ENCODE data around the gene GNB1. TPM values are rescaled to one million over a fixed set of nuclear protein-coding genes. Genes with fewer than 3 reads are reported as not detected.

Gene GNB1
- polyA plus RNA-seq, 1 of the 3 experiments (the other 2 are of a cell fraction): 355 TPM

- TF ChIP-seq GATA2 (CRISPR knock-in tag; IDR thresholded peaks at IDR 0.05): no peak
- TF ChIP-seq GABPA (IDR thresholded peaks at IDR 0.05; ENCODE audit: low read depth): no peak
- TF ChIP-seq MEF2A (IDR thresholded peaks at IDR 0.05; ENCODE audit: borderline replicate concordance, low read depth): no peak
- TF ChIP-seq RCOR1 (IDR thresholded peaks at IDR 0.05; ENCODE audit: low read length): no peak
- no peak for TF ChIP-seq TEAD4 (IDR thresholded peaks at IDR 0.05; ENCODE audit: borderline replicate concordance, insufficient read depth)
- TF ChIP-seq ELF1 (IDR thresholded peaks at IDR 0.05): no peak
Measured at GRCh38 chr1:1875932-1876331, 15.0 kb downstream of the GNB1 start (continued).

DNA sequence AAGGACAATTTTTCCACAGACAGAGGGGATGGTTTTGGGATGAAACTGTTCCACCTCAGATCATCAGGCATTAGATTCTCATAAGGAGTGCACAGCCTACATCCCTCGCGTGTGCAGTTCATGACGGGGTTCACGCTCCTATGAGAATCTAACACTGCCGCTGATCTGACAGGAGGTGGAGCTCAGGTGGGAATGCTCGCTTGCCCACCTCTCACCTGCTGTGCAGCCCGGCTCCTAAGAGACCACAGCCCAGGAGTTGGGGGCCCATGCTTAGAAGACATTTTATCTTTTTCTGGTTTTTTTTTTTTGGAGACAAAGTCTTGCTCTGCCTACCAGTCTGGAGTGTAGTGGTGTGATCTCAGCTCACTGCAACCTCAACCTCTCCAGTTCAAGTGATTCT is 16.0 kb downstream of the GNB1 start:
- no peaks in the 10 kb centered on the region for H3K9me2 ChIP-seq
- H3K79me2 ChIP-seq (ENCODE audit: insufficient read depth): peaks cover 100% of the 10 kb centered on the region
- peaks cover 12 to 37% of the 10 kb centered on the region in 2 experiments for H3K36me3 ChIP-seq (replicated peaks in 1 of 2; ENCODE audit: control insufficient read depth in 1 of 2, insufficient read depth in 2 of 2, low read length in 1 of 2)
- peaks cover 0 to 16% of the 10 kb centered on the region in 2 experiments; a peak in 1 of 4 replicates for H3K4me1 ChIP-seq (ENCODE audit: control insufficient read depth in 1 of 2, insufficient read depth in 2 of 2, low read depth in 1 of 2, low read length in 1 of 2)
- POLR2A ChIA-PET: no interaction called here
- H3K9me3 ChIP-seq: no peaks in the 10 kb centered on the region
- peaks cover 100% of the 10 kb centered on the region for H4K20me1 ChIP-seq (ENCODE audit: insufficient read depth)
- CTCF ChIA-PET: interaction anchor here (1.3 kb wide), 1 partner anchor 8 kb away, joined by 3 read pairs; no protein-coding TSS in a partner anchor
- no peak overlapping the region for H3K4me2 ChIP-seq
- H3K27ac ChIP-seq (ENCODE audit: low read depth in 2 of 2, low read length in 1 of 2): no peak overlapping the region
- H2AFZ ChIP-seq (ENCODE audit: low read depth): no peak overlapping the region
- TF ChIP-seq, protein P1, sequence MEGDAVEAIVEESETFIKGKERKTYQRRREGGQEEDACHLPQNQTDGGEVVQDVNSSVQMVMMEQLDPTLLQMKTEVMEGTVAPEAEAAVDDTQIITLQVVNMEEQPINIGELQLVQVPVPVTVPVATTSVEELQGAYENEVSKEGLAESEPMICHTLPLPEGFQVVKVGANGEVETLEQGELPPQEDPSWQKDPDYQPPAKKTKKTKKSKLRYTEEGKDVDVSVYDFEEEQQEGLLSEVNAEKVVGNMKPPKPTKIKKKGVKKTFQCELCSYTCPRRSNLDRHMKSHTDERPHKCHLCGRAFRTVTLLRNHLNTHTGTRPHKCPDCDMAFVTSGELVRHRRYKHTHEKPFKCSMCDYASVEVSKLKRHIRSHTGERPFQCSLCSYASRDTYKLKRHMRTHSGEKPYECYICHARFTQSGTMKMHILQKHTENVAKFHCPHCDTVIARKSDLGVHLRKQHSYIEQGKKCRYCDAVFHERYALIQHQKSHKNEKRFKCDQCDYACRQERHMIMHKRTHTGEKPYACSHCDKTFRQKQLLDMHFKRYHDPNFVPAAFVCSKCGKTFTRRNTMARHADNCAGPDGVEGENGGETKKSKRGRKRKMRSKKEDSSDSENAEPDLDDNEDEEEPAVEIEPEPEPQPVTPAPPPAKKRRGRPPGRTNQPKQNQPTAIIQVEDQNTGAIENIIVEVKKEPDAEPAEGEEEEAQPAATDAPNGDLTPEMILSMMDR (IDR thresholded peaks at IDR 0.05): no peak
- TF ChIP-seq TEAD4 (IDR thresholded peaks at IDR 0.05; ENCODE audit: borderline replicate concordance, insufficient read depth): no peak
- TF ChIP-seq POLR2AphosphoS5 (IDR thresholded peaks at IDR 0.05; ENCODE audit: low read depth, low read length): no peak
- TF ChIP-seq GATA2 (CRISPR knock-in tag; IDR thresholded peaks at IDR 0.05): no peak
- no peak for TF ChIP-seq EP300 (IDR thresholded peaks at IDR 0.05; ENCODE audit: borderline replicate concordance in 1 of 2, low read depth in 1 of 2, low read length in 1 of 2)
- no peak for TF ChIP-seq FOSL2 (IDR thresholded peaks at IDR 0.05; ENCODE audit: borderline replicate concordance, low read depth)
- no peak for TF ChIP-seq SMC3 (IDR thresholded peaks at IDR 0.05; ENCODE audit: low read depth, low read length)
- H3K27me3 ChIP-seq (ENCODE audit: insufficient read depth): no peaks in the 10 kb centered on the region
- WGBS (ENCODE audit: low lambda C conversion rate): 98% methylated on average over 7 of the region's 7 CpGs
- no peak overlapping the region for H3K4me3 ChIP-seq (ENCODE audit: low read depth in 2 of 2, low read length in 1 of 2)
- no peak overlapping the region for H3K9ac ChIP-seq
- DNase-seq: no peak
- H3F3A ChIP-seq (replicated peaks; ENCODE audit: insufficient read depth): peaks cover 3% of the 10 kb centered on the region

DNA sequence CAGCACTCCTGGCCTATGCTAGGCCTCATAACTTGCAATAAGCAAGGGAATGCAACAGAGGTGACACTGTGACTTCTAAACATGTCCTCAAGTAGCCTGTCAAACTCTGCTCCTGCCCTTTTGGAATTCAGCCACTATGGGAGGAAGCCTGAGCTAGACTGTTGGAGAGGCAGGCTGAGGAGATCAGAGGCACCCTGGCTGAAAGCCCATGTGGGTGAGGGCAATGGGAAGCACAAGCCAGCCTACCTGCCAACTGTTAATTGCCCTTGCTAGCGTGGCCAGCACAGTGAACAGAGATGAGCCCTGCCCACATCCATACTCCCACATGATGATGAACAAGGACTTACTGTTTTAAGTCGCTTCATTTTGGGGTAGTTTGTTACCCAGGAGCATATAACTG is 17.7 kb downstream of the GNB1 start:
- POLR2A ChIA-PET: no interaction called here
- 100% methylated on average over 1 of the region's 2 CpGs for WGBS (ENCODE audit: low lambda C conversion rate)
- peaks cover 8 to 30% of the 10 kb centered on the region in 2 experiments for H3K36me3 ChIP-seq (replicated peaks in 1 of 2; ENCODE audit: control insufficient read depth in 1 of 2, insufficient read depth in 2 of 2, low read length in 1 of 2)

More for the DNA sequence above, 17.7 kb downstream of the GNB1 start:
- H4K20me1 ChIP-seq (ENCODE audit: insufficient read depth): peaks cover 100% of the 10 kb centered on the region
- H3K4me3 ChIP-seq (ENCODE audit: low read depth in 2 of 2, low read length in 1 of 2): no peak overlapping the region
- peaks cover 9% of the 10 kb centered on the region for H3F3A ChIP-seq (replicated peaks; ENCODE audit: insufficient read depth)
- TF ChIP-seq GABPA (IDR thresholded peaks at IDR 0.05; ENCODE audit: low read depth) (no peak), POLR2AphosphoS5 (IDR thresholded peaks at IDR 0.05; ENCODE audit: low read depth, low read length) (no peak), FOXM1 (IDR thresholded peaks at IDR 0.05; ENCODE audit: low read depth) (no peak), FOSL2 (IDR thresholded peaks at IDR 0.05; ENCODE audit: borderline replicate concordance, low read depth) (no peak), RXRA (IDR thresholded peaks at IDR 0.05; ENCODE audit: borderline replicate concordance, low read depth) (no peak), ZBTB33 (IDR thresholded peaks at IDR 0.05; ENCODE audit: borderline replicate concordance, low read depth) (no peak), EZH2phosphoT487 (IDR thresholded peaks at IDR 0.05; ENCODE audit: borderline replicate concordance, low read depth) (no peak), YY1 (IDR thresholded peaks at IDR 0.05; ENCODE audit: low read depth) (no peak), TCF12 (IDR thresholded peaks at IDR 0.05) (no peak), SMC3 (IDR thresholded peaks at IDR 0.05; ENCODE audit: low read depth, low read length) (no peak)
- TF ChIP-seq, protein P1 (IDR thresholded peaks at IDR 0.05): no peak
- H3K9ac ChIP-seq: no peak overlapping the region
- no peaks in the 10 kb centered on the region for H3K27me3 ChIP-seq (ENCODE audit: insufficient read depth)
- H2AFZ ChIP-seq (ENCODE audit: low read depth): no peak overlapping the region
- no peak overlapping the region for H3K27ac ChIP-seq (ENCODE audit: low read depth in 2 of 2, low read length in 1 of 2)
- DNase-seq: no peak
- H3K9me3 ChIP-seq: no peaks in the 10 kb centered on the region
- peaks cover 100% of the 10 kb centered on the region for H3K79me2 ChIP-seq (ENCODE audit: insufficient read depth)
- CTCF ChIA-PET: interaction anchor here (2.0 kb wide), 1 partner anchor 10 kb away, joined by 7 read pairs; no protein-coding TSS in a partner anchor
- peaks cover 0 to 18% of the 10 kb centered on the region in 2 experiments; a peak in 1 of 4 replicates for H3K4me1 ChIP-seq (ENCODE audit: control insufficient read depth in 1 of 2, insufficient read depth in 2 of 2, low read depth in 1 of 2, low read length in 1 of 2)
- H3K4me2 ChIP-seq: no peak overlapping the region
- no peaks in the 10 kb centered on the region for H3K9me2 ChIP-seq
